Neural cell (in vitro differentiated cells): Measurements from ENCODE around the gene MCHR2. TPM values are rescaled to one million over a fixed set of nuclear protein-coding genes. Genes with fewer than 3 reads are reported as not detected.

ENCODE experiments used
- H2AFZ ChIP-seq: fragments of 200-600, 300-800 bp; sonication (generic), shearing (Covaris generic); 2 replicates; pipeline ENCODE4 v1.6.0; 2014; ENCODE audit warnings: low read depth, mild to moderate bottlenecking, antibody characterized with exemption, low read length, moderate library complexity
- H3F3A ChIP-seq: fragments of 200-600 bp; shearing (Covaris generic); 2 replicates; pipeline ENCODE4 v1.6.1; 2016; ENCODE audit warnings: mild to moderate bottlenecking, moderate library complexity, mixed read lengths, antibody characterized with exemption, low read length; ENCODE audit not compliant: insufficient read depth, poor library complexity, severe bottlenecking
- H3K27ac ChIP-seq: fragments of 200-600, 300-800 bp; sonication (generic), shearing (Covaris generic); 2 replicates; pipeline ENCODE4 v1.5.1; 2014; ENCODE audit warnings: mild to moderate bottlenecking, low read length, moderate library complexity
- H3K27me3 ChIP-seq: fragments of 300-800, 200-600 bp; sonication (generic), shearing (Covaris generic); 2 replicates; pipeline ENCODE4 v1.6.0; 2014; ENCODE audit warnings: mild to moderate bottlenecking, low read depth, low read length, moderate library complexity; ENCODE audit not compliant: insufficient read depth
- H3K36me3 ChIP-seq: fragments of 300-800, 200-600 bp; sonication (generic), shearing (Covaris generic); 2 replicates; pipeline ENCODE4 v1.5.1; 2014; ENCODE audit warnings: mild to moderate bottlenecking, antibody characterized with exemption, low read length, moderate library complexity; ENCODE audit not compliant: insufficient read depth
- H3K4me2 ChIP-seq: fragments of 300-800, 200-600 bp; sonication (generic), shearing (Covaris generic); 2 replicates; pipeline ENCODE4 v1.6.0; 2014; ENCODE audit warnings: mild to moderate bottlenecking, low read length
- H3K4me3 ChIP-seq: fragments of 300-800, 200-600 bp; sonication (generic), shearing (Covaris generic); 2 replicates; pipeline ENCODE4 v1.5.1; 2014; ENCODE audit warnings: mild to moderate bottlenecking, low read length, moderate library complexity
- H3K79me2 ChIP-seq: fragments of 200-600 bp; shearing (Covaris generic); replicated peaks from 2 replicates; pipeline ENCODE4 v1.6.0; 2014; ENCODE audit warnings: mild to moderate bottlenecking, low read length, moderate library complexity; ENCODE audit not compliant: insufficient read depth
- H3K9ac ChIP-seq: fragments of 300-800, 200-600 bp; sonication (generic), shearing (Covaris generic); 2 replicates; pipeline ENCODE4 v1.6.1; 2016; ENCODE audit warnings: mild to moderate bottlenecking, low read length, mixed read lengths
- H3K9me2 ChIP-seq: fragments of 200-600 bp; shearing (Covaris generic); 2 replicates; pipeline ENCODE4 v1.6.1; 2016; ENCODE audit warnings: mild to moderate bottlenecking, low read length, mixed read lengths; ENCODE audit not compliant: insufficient read depth
- H3K9me3 ChIP-seq: fragments of 200-600, 300-800 bp; sonication (generic), shearing (Covaris generic); 2 replicates; pipeline ENCODE4 v1.6.1; 2016; ENCODE audit warnings: mild to moderate bottlenecking, mixed run types, low read length, moderate library complexity, mixed read lengths
- H4K20me1 ChIP-seq: fragments of 200-600 bp; shearing (Covaris generic); 2 replicates; pipeline ENCODE4 v1.6.1; 2016; ENCODE audit warnings: mild to moderate bottlenecking, mixed run types; ENCODE audit not compliant: insufficient read depth
- CTCF ChIP-seq: fragments of 450-650 bp; IDR thresholded peaks from 2 replicates; pipeline ENCODE4 v1.5.1; 2014; ENCODE audit warnings: antibody characterized with exemption, mild to moderate bottlenecking, moderate library complexity; ENCODE audit not compliant: poor library complexity, severe bottlenecking
- EP300 ChIP-seq: fragments of 450-650 bp; conservative IDR thresholded peaks from 2 replicates; pipeline ENCODE4 v1.6.1; 2014; ENCODE audit warnings: antibody characterized with exemption, mild to moderate bottlenecking, moderate library complexity; ENCODE audit not compliant: poor library complexity, severe bottlenecking
- EZH2 ChIP-seq: fragments of 200-600, 300-800 bp; shearing (Covaris generic), sonication (generic); IDR thresholded peaks from 2 replicates; pipeline ENCODE4 v1.6.1; 2014; ENCODE audit warnings: antibody characterized with exemption, low read length, borderline replicate concordance, mild to moderate bottlenecking; ENCODE audit not compliant: insufficient read depth, poor library complexity, severe bottlenecking
- MXI1 ChIP-seq: fragments of 450-650 bp; conservative IDR thresholded peaks from 2 replicates; pipeline ENCODE4 v1.6.1; 2014; ENCODE audit warnings: antibody characterized with exemption, mild to moderate bottlenecking; ENCODE audit not compliant: poor library complexity, severe bottlenecking
- POLR2AphosphoS5 ChIP-seq: IDR thresholded peaks from 2 replicates; pipeline ENCODE4 v1.6.1; 2012
- RAD21 ChIP-seq: fragments of 450-650 bp; conservative IDR thresholded peaks from 2 replicates; pipeline ENCODE4 v1.6.1; 2014; ENCODE audit warnings: antibody characterized with exemption, mild to moderate bottlenecking, moderate library complexity
- REST ChIP-seq: IDR thresholded peaks from 2 replicates; pipeline ENCODE4 v1.6.1; 2012; ENCODE audit warnings: borderline replicate concordance
- SMC3 ChIP-seq: fragments of 450-650 bp; conservative IDR thresholded peaks from 2 replicates; pipeline ENCODE4 v1.6.1; 2014; ENCODE audit warnings: antibody characterized with exemption, mild to moderate bottlenecking, moderate library complexity; ENCODE audit not compliant: poor library complexity
- TAF1 ChIP-seq: IDR thresholded peaks from 2 replicates; pipeline ENCODE4 v1.6.1; 2012; ENCODE audit warnings: low read depth
- polyA plus RNA-seq: library from polyadenylated mRNA; depleted of rRNA; stranded (reverse); fragments of >200 nt; gene quantifications from 2 replicates; pipeline ENCODE4 v1.2.3, GENCODE V29; 2014

MCHR2 gene
- polyA plus RNA-seq, 1 donor from 2014 or later, result not detected

- Histone ChIP-seq H3K4me3 (no peak overlapping the region), H3K27me3 (peaks cover 17% of the 10 kb centered on the region), H3F3A (no peaks in the 10 kb centered on the region), H3K9ac (no peak overlapping the region), H2AFZ (no peak overlapping the region), H3K79me2 (no peaks in the 10 kb centered on the region), H3K9me3 (no peaks in the 10 kb centered on the region), H3K36me3 (no peaks in the 10 kb centered on the region), H3K27ac (no peak overlapping the region), H3K4me2 (no peak overlapping the region), H4K20me1 (no peaks in the 10 kb centered on the region), H3K9me2 (no peaks in the 10 kb centered on the region)
- TF ChIP-seq TAF1 (no peak), CTCF (no peak), EZH2 (no peak), EP300 (no peak), RAD21 (no peak), SMC3 (no peak), REST (no peak), POLR2AphosphoS5 (no peak), MXI1 (no peak)
These were observed 3.1 kb upstream of the MCHR2 start for GRCh38 chr6:99997141-99997540.

- Histone ChIP-seq H3K4me2 (no peak overlapping the region), H3K9me3 (no peaks in the 10 kb centered on the region), H3K27me3 (peaks cover 17% of the 10 kb centered on the region), H3K36me3 (no peaks in the 10 kb centered on the region), H3K79me2 (no peaks in the 10 kb centered on the region), H4K20me1 (no peaks in the 10 kb centered on the region), H3F3A (no peaks in the 10 kb centered on the region), H3K27ac (no peak overlapping the region), H2AFZ (no peak overlapping the region), H3K9me2 (no peaks in the 10 kb centered on the region), H3K4me3 (no peak overlapping the region), H3K9ac (no peak overlapping the region)
- TF ChIP-seq TAF1, result no peak
- TF ChIP-seq MXI1, result no peak
- no peak for TF ChIP-seq CTCF
- TF ChIP-seq EP300, result no peak
- no peak for TF ChIP-seq REST
- TF ChIP-seq POLR2AphosphoS5, result no peak
- TF ChIP-seq EZH2, result no peak
- no peak for TF ChIP-seq SMC3
- no peak for TF ChIP-seq RAD21
These were observed 1.9 kb upstream of the MCHR2 start for GRCh38 chr6:99995916-99996315.
